Activated T-cell treated with anti-CD3 and anti-CD28 coated beads for 4 hours (primary cell): ENCODE measurements around the gene CREB5.

Experiments used
- DNase-seq: peaks from one replicate; pipeline ENCODE4 v3.0.0-alpha.2; 2020

CREB5 gene

GRCh38 chr7:28407651-28408050 lies 4.7 kb upstream of the CREB5 start:
- DNase-seq = no peak

DNA sequence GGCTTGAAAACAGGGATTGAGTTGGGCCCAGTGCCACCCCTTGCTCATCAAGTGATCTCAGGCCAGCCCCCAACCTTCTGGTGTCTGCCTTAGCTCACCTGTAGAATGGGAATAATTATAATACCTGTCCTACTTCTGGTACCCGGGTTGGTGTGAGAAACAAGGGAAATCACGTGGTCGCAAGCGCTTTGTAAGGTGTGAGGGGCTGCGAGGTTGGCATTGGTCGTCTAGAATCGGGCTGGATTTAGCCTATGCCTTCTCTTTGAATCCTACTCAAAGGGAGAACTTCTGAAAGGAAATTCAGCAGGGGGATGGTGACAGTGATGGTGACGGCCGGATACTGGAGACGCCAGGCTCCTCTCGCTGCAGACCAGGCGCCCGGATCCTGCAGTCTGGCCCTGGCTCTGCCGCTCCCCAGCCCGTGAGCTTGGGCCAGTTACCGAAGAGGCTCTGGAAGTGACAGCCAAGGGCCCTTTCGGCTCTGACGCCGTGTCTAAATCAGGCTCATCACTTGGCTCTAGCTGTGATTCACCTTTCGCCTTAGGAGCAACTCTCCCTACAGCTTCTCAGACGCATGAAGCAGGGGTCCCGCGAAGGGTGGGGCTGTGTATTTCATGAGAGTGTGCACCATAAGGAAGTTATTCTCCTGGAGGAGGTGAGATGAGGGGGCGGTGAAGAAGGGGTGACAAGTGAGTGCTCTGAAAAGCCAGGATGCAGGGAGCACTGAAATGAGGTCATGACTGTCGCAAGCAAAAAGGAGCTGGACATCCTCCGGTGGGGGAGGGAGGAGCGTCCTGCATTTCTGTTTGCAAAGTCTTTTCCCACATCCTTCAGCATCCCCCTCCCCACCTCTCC lies 4.0 kb upstream of the CREB5 start:
- no peak for DNase-seq

DNA sequence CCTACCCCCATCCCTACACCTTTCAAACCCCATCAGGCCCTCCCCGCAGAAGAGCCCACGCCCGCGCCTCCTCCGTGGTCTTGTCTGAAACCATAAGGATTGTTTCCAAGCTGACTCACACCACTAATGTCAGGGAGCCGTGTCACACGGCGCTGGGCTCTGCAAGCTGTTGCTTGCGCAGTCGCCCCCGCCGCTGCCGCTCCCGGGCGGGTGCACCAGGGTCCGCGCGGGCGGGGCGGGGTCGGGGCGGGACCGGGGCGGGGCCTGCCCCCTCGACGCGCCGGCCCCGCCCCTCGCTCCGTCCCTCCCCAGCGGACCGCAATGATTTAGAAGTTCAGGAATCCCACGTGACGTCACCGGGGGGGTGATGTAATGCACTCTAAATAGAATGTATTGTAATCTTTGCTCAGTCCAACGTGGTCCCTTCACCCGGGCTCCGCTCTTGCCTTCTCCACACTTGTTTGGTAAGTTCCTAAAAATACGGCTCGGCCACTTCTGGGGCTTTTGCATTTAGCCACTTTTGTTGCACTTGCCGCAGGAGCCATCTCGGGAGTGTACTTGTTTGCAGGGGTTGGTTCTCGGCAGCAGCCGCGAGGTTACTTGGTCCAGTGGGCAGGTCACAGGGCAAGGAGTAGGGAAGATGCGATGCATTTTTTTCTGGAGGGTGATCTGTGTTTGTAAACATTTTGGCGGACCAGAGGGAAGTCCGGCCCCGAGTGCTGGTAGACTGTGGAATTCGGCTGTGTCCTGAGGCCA lies 3.2 kb upstream of the CREB5 start:
- DNase-seq = peak; percentile 75

GRCh38 chr7:28409716-28410627 lies 2.3 kb upstream of the CREB5 start:
- no peak for DNase-seq

DNA sequence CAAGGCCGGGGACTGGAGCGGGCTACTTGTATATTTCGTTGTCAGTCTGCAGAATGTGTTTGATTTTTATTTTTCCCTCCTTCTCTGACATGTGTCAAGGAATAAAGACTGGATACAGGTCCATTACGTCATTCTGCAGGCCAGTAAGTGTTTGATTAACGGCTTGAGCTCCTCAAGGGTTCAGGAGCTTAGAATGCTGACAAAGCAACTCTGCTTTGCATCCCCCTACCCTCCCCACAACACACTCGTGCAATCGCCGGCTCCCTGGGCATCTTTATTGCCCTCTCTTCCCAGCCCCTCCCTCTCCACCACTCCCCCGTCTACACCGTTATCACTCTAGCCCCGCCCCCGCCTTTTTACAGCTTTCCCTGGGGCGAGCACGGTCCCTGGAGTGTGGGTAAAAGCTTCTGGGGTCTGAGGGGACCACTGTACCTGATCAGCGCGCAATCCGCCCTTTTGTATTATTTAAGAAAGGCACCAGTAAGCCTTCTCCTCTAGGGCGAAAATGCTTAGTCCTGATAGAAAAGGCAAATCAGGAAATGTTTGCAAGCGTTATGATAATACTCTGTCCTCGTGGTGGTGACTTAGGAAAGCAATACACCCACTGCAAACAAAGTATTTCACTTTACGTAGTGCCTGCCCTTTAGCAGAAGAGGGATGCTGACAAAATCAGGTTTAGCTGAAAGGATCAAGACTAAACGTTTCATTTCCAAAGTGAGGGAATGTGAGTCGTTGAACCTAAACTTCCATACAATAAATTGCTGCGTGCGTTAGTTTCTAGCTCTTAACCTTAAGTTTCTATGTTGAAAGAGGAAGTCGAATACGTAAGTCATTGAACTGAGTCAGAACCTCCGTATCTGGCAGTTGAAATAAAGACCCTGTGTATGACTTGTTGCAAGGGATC lies 1.4 kb upstream of the CREB5 start:
- no peak for DNase-seq

GRCh38 chr7:28413011-28413410 lies 693 bp downstream of the CREB5 start:
- DNase-seq = no peak

DNA sequence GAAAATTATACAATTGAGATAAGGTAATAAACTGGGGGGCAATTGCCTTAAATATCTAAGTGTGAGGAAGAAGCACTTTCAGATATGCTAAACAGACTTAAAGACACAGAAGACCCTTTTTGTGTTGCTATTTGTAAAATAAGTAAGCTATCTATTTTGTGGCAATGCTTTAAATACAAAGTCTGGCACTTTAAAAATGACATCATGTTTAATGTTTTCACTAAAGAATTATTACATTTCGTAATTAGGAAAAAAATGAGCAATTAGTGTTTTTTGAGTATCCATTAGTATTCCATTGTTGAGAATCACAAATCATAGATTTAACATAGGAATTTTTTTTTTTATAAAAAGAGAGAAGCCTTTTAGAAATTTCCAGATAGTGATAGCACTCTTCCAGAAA lies 2.1 kb downstream of the CREB5 start:
- DNase-seq = no peak

DNA sequence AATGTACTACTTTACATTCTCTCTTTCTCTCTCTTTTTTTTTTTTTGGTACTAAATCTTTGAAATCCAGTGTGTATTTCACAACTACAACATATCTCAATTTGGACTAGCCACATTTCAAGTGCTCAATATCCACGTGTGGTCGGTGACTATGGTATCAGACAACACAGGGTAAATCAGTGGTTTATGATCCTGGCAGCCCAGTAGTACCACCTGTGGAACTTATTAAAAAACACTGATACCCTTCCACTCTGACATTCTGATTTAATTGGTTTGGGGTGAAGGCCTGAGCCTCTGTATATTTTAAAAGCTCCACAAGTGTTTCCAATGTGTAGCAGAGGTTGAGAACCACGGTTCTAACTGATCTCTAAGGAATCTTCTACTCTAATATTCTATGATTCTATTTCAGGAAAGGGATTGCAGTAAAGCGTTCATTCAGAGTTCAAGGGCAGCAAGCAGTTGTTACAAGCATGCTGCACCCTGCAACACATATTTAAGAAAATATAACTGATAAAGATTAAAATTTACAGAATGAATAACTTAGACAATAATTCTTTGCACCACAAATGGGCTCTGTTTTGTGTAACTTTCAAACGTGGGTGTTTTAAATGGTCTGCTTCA lies 5.1 kb downstream of the CREB5 start:
- no peak for DNase-seq

DNA sequence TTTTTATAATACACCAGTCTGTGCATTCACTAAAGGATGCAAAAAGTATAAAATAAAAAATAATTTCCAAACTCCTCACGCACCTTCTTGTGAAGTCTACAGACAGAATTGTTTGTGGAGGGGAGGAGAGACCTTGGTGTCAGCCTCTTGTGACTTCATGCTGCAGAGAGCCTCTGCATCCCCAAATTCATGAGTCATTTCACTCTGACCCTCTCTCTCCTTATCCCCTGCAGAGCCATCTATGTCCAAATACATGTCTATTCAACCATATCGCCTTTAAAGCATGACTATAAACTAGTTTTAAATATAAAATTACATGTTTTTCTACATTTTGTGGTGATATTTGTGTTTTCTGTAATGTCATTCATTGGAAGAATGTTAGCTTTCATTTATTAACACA lies 6.0 kb downstream of the CREB5 start:
- DNase-seq = no peak

DNA sequence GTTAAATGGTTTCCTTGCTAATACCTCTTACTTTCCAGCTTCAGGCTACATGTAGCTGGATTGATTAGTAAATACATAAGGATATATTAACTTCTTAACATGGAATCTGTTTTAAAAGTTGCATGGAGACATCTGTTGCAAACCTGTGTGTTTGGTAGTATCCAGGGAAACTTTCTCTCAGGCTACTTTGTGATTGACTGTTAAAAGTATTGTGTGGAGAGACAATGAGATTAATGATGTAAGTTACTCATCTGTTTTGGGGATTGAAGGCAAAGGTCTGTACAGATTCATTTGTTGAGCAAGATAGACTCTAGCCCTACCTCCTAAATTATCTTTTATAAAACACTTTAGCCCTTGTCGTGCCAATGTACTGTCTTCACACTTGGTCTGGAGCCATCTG lies 6.6 kb downstream of the CREB5 start:
- no peak for DNase-seq

DNA sequence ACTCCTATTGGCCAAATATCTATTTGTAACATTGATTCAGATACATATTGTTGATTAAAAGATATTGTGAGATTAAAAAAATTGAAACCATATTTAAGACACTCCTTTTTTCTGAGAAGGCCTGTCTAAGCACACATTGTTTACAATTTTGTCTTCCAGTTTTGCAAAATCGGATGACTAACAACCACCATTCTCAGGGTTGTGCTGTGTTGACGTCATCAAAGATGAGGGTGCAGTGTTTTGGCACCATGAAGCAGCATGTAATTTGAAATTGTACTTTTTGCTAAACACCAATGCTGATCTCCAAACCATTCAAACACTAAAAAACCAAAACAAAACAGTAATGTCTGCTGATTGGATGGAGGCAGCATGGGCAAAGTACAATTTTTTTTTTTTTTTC lies 7.4 kb downstream of the CREB5 start:
- no peak for DNase-seq

GRCh38 chr7:28423112-28423511 lies 10.8 kb downstream of the CREB5 start:
- no peak for DNase-seq

DNA sequence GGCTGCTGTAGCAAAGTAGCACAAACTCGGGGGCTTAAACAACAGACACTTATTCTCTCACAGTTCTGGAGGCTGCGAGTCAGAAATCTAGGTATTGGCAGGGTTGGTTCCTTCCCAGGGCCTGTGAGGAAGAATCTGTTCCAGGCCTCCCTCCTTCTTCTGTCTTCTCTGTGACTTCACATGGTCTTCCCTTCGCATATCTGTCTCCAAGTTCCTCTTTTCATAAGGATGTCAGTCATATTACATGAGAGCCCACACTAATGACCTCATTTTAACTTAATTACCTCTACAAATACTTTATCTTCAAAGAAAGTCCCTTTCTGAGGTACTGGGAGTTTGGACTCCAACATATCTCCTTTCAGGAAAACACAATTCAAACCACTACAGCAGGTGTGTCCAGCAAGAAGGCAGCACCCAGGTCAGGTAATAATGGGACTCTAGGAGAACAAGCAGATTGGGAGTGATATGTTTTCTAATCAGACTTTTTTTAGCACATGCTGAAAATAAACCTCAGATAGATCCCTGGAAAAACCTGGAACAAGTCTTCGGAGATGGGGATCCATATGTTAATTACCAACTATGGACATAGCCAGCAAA lies 11.7 kb downstream of the CREB5 start:
- DNase-seq = no peak

- DNase-seq = no peak
These were observed 13.2 kb downstream of the CREB5 start for GRCh38 chr7:28425496-28425895.

DNA sequence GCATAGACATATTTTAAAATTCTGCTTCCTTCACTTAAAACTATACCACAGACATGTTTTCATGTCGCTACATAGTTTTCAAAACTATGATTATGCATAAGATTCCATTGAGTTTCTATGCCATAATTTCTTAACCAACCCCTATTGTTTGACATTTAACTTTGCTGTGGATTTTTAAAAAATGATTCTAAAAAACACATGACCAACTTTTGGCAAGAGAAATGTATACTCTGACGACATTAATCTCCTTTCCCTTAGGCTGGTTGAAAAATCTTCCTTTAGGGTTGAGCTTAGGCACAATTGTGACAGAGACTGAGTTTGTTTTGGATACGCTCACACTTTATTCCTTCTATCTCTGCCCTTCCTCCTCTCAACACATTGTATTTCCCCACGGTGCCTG lies 14.9 kb downstream of the CREB5 start:
- no peak for DNase-seq

DNA sequence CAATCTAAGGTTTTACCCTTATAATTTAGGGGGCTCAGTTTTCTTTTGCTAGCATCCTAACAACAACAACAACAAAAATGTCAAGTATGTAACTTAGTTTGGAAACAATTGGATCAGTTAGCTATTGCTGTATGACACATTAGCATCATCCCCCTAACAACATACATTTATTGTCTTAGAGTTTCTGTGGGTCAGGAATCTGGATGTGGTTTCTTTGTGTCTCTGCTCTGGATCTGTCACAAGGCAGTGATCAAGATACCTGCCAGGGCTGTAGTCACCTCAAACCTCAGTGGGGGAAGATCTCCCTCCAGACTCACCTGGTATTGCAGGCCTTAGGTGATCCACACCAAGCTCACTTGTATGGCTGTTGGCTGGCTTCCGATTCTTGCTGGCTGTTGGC lies 18.3 kb downstream of the CREB5 start:
- DNase-seq = no peak

DNA sequence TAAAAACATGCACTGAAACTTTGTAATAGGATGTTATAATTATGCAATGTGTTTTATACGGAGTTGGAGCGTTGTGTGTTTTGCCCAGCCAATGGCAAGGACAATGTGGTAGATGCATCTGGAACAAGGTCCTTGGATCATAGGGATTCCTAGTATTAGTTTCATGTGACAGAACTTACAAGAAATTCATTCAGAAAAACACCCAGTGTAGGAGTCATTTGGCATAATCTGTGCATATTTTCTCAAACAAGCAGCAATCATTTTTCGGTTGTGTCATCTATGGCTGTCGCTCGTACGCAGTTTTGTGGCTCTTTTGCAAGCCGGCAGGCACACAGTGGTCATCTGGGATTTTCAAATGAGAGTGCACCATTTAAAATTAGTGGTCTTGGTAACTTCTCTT lies 19.8 kb downstream of the CREB5 start:
- DNase-seq = no peak

GRCh38 chr7:28433039-28433438 lies 20.7 kb downstream of the CREB5 start:
- DNase-seq = no peak

DNA sequence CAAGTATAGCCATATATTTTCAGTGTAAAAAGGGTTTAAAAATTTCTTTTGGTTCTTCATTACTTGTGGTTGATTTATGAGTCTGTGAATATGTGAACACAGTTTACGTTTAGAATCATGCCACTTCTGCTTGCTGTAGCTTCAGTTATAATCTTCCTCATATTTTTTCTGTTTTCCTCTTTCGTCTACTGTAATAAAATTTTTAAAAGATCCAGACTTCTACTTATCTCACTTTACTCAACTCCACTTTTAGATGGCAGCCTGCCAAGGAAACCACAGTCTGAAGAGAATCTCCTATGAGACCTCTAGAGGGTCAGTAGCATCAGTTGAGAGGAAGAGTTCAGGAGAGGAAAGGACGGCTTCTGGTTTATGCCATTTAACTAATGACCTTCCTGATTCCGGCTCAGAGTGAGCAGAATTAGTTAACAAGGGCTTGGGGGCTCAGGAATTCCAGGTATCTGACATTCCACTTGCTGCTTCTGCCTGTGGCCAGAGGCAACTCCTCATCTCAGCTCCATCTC lies 21.4 kb downstream of the CREB5 start:
- no peak for DNase-seq

GRCh38 chr7:28434510-28434909 lies 22.2 kb downstream of the CREB5 start:
- no peak for DNase-seq

GRCh38 chr7:28435152-28435551 lies 22.8 kb downstream of the CREB5 start:
- DNase-seq = no peak
